DMS53 (cell line): ENCODE results near the gene CSF2.

Source experiments
- DNase-seq: peaks from one replicate; lab custom pipeline; 2025; lab: John Stamatoyannopoulos, UW

Gene CSF2

GRCh38 chr5:132067941-132068808, 5.4 kb upstream of the CSF2 start:
- DNase-seq: no peak

- no peak for DNase-seq
These were observed 4.0 kb upstream of the CSF2 start for GRCh38 chr5:132069561-132069960.

- no peak for DNase-seq
These were observed 3.6 kb upstream of the CSF2 start for GRCh38 chr5:132069994-132070393.

GRCh38 chr5:132070460-132071337, 2.9 kb upstream of the CSF2 start:
- no peak for DNase-seq

GRCh38 chr5:132071338-132071707, 2.3 kb upstream of the CSF2 start:
- DNase-seq: no peak

GRCh38 chr5:132072070-132072469, 1.5 kb upstream of the CSF2 start:
- no peak for DNase-seq

- peak; percentile 92 for DNase-seq
These were observed 1.1 kb upstream of the CSF2 start for GRCh38 chr5:132072528-132072927.

- no peak for DNase-seq
These were observed 642 bp downstream of the CSF2 start for GRCh38 chr5:132074091-132074771.

GRCh38 chr5:132074772-132075718, 1.5 kb downstream of the CSF2 start:
- DNase-seq: peak; percentile 69

- DNase-seq: no peak
These were observed 2.1 kb downstream of the CSF2 start for GRCh38 chr5:132075719-132076077.

GRCh38 chr5:132076202-132076830, 2.7 kb downstream of the CSF2 start:
- DNase-seq: no peak

- no peak for DNase-seq
These were observed 3.4 kb downstream of the CSF2 start for GRCh38 chr5:132076983-132077382.

GRCh38 chr5:132079081-132079480, 5.5 kb downstream of the CSF2 start:
- no peak for DNase-seq

GRCh38 chr5:132079619-132080018, 6.0 kb downstream of the CSF2 start:
- no peak for DNase-seq

GRCh38 chr5:132080595-132080994, 7.0 kb downstream of the CSF2 start:
- no peak for DNase-seq

GRCh38 chr5:132081458-132081857, 7.9 kb downstream of the CSF2 start:
- no peak for DNase-seq

GRCh38 chr5:132082329-132083023, 8.9 kb downstream of the CSF2 start:
- DNase-seq: no peak

- DNase-seq: no peak
These were observed 9.6 kb downstream of the CSF2 start for GRCh38 chr5:132083071-132083678.

- no peak for DNase-seq
These were observed 12.1 kb downstream of the CSF2 start for GRCh38 chr5:132085686-132086085.

- peak; percentile 52 for DNase-seq
These were observed 12.7 kb downstream of the CSF2 start for GRCh38 chr5:132086277-132086794.
